ENCODE data around the gene ZKSCAN3. TPM values are rescaled to one million over a fixed set of nuclear protein-coding genes. Genes with fewer than 3 reads are reported as not detected.

The ZKSCAN3 gene
- total RNA-seq: 5.8 and 8.1 TPM in 2 replicates

GRCh38 chr6:28349892-28350737 is at the start of gene ZKSCAN3:
Gene ZKSCAN3 (plus strand): TSS chr6:28349947. CDS start chr6:28359587, 9,640 bp downstream.

GRCh38 chr6:28335564-28336283 is 14.0 kb upstream of the ZKSCAN3 start, which contains the start of gene ZSCAN31:
Gene ZSCAN31 (minus strand): TSS chr6:28336148. CDS start chr6:28329683, 6,465 bp downstream.

GRCh38 chr6:28399350-28400121 is 49.8 kb downstream of the ZKSCAN3 start, which contains the start of gene ZSCAN12:
Gene ZSCAN12 (minus strand): TSS chr6:28399747. CDS start chr6:28398405, 1,342 bp downstream.

Other genes starting within 250 kb of the ZKSCAN3 start
- 2.0 and 2.3 TPM in 2 replicates for gene ZSCAN16, start 225.3 kb upstream of the ZKSCAN3 start, total RNA-seq
- gene ZKSCAN8, start 208.1 kb upstream of the ZKSCAN3 start, total RNA-seq: 18.3 and 18.4 TPM in 2 replicates
- gene ZSCAN9, start 124.7 kb upstream of the ZKSCAN3 start, total RNA-seq: 8.8 and 15.6 TPM in 2 replicates
- gene ZKSCAN4, start 97.7 kb upstream of the ZKSCAN3 start, total RNA-seq: 7.3 and 8.7 TPM in 2 replicates
- 0.73 and 2.2 TPM in 2 replicates for gene NKAPL, start 90.7 kb upstream of the ZKSCAN3 start, total RNA-seq
- 18.7 and 30.7 TPM in 2 replicates for gene ZSCAN26, start 82.8 kb upstream of the ZKSCAN3 start, total RNA-seq
- 7.1 and 9.7 TPM in 2 replicates for gene PGBD1, start 68.4 kb upstream of the ZKSCAN3 start, total RNA-seq
- 38.3 and 47.6 TPM in 2 replicates for gene ZSCAN31, start 13.8 kb upstream of the ZKSCAN3 start, total RNA-seq
- gene ZSCAN12, start 49.8 kb downstream of the ZKSCAN3 start, total RNA-seq: 5.3 and 8.4 TPM in 2 replicates
- gene ZSCAN23, start 93.5 kb downstream of the ZKSCAN3 start, total RNA-seq: 4.3 and 11.1 TPM in 2 replicates
- not detected in 2 replicates for gene GPX6, start 165.8 kb downstream of the ZKSCAN3 start, total RNA-seq
- gene GPX5, start 175.9 kb downstream of the ZKSCAN3 start, total RNA-seq: not detected in 2 replicates